Measurements from ENCODE around the gene AIFM3. TPM values are rescaled to one million over a fixed set of nuclear protein-coding genes. Genes with fewer than 3 reads are reported as not detected.
A peak's percentile ranks its signal among the peaks of the same experiment; 100 is the strongest.

AIFM3 gene
- total RNA-seq, 1 experiment from 2014 or later = not detected

DNA sequence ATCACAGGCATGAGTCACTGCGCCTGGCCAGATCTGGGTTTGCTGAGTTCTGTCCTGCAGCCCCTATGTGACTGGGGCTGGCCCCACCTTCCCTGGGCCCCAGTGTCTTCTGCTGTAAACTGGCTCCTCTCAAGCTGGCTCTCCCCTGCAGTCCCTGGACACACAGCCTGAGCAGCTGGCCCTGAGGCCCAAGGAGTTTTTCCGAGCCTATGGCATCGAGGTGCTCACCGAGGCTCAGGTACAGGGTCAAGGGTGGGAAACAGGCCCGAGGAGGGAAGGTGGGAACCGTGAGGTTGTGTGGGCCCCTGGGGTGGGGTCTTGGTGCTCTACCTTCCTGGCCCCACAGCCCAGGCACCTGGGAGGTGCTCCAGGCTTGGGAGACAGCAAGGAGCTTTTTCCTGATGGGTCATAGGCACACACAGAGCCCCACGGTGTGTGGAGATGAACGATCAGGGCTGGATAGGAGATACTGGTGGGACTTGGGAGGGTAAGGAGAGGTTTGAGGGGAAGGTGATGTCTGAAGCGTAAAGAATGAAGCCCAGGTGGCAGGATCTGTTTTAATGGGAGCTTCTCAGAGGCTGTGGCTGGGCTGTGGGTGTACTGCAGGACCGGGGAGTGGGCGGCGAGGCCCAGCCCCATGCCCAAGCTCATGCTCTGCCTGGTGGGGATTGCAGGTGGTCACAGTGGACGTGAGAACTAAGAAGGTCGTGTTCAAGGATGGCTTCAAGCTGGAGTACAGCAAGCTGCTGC is 8.7 kb downstream of the AIFM3 start:
- no peak for DNase-seq (ENCODE audit: low spot score)

DNA sequence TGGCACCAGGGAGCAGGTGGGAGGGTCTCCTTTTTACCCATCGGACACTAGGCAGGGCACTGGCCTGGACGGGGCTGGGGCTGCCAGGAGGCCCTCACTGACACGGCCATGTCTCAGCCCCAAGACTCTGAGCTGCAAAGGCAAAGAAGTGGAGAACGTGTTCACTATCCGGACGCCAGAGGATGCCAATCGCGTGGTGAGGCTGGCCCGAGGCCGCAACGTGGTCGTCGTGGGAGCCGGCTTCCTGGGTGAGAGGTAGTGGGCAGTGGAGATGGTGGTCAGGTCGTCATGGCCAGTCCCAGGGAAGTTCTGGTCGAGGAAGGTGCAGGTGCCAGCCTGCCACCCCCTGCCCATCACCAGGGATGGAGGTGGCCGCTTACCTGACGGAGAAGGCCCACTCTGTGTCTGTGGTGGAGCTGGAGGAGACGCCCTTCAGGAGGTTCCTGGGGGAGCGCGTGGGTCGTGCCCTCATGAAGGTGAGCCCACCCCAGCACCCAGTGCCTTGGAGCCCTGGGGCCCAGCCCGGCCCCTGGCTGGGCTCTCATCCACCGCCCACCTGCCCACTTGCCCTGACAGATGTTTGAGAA is 9.3 kb downstream of the AIFM3 start:
- DNase-seq (ENCODE audit: low spot score) = no peak

DNA sequence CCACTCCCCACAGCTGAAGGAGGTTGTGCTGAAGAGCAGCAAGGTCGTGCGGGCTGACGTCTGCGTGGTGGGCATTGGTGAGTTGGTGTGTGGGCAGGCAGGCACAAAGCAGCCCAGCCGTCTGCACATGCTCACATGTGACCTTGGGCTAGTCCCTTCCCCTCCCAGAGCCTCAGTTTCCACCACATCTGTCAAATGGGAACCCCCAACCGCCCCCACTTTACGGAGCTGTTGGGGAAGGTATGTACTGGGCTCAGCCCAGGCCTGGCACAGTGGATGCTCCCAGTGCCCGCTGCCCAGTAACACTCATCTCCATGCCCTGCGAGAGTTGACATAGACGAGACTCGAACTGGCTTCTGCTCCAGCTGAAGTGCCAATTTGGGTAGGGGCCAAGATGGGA is 10.0 kb downstream of the AIFM3 start:
- DNase-seq (ENCODE audit: low spot score) = no peak

DNA sequence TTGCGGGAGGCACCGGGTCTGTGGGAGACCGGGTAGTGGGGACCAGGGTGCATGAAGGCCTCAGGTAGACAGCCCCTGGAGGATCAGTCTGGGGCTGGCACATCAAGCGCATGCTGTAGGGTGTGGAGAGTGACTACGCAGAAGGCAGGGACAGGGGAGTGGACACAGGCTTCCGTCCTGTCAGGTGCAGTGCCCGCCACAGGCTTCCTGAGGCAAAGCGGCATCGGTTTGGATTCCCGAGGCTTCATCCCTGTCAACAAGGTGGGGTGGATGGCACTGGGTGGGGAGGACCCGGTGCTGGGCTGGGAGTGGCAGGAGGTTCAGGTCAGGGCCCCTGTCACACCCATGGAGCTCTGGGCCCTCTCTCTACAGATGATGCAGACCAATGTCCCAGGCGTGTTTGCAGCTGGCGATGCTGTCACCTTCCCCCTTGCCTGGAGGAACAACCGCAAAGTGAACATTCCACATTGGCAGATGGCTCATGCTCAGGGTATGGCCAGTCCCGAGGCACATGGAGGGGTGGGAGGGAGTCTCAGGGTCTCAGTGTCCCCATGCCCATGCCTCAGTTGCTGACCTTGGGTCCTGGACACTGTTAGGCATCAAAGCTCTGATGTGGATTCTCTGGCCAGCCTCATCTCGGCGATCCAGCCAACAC is 10.6 kb downstream of the AIFM3 start:
- no peak for DNase-seq (ENCODE audit: low spot score)

DNA sequence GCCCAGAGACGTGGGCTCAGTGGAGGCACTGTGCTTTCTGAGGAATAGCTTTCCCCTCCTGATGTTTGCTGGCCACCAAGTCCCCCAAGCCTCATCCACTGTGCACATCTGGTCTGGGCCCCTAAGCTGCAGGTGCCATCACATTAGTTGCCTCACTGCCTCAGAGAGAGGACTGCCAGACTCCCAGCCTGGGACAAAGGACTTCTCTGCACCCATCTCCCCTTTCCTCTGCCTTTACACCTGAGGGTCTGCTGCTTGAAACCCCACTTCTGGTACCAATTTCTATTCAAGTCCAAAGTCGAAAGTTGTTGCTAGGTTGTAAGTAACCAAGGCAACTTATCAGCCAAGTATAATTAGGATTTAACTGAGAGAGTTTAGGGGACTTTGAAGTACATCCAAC is 11.4 kb downstream of the AIFM3 start:
- DNase-seq (ENCODE audit: low spot score) = no peak

DNA sequence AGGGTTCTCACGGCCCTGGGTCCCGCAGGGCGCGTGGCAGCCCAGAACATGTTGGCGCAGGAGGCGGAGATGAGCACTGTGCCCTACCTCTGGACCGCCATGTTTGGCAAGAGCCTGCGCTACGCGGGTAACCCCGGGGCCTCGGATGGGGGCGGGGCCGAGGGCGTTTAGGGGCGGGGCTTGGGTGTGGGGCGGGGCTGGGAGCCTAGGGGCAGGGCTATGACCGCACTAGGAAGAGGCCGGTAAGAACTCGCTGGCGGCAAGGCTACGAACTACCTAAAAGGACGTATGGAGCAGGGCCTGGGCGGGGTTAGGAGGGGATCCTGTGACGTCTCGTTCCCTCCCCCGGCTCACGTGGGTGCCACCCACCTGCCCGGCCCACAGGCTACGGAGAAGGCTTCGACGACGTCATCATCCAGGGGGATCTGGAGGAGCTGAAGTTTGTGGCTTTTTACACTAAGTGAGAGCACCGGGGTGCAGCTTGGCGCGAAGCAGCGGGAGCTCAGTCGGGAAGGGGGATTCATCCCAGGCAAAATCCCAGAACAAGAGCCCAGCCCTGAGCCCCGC is 12.3 kb downstream of the AIFM3 start:
- DNase-seq (ENCODE audit: low spot score) = no peak

DNA sequence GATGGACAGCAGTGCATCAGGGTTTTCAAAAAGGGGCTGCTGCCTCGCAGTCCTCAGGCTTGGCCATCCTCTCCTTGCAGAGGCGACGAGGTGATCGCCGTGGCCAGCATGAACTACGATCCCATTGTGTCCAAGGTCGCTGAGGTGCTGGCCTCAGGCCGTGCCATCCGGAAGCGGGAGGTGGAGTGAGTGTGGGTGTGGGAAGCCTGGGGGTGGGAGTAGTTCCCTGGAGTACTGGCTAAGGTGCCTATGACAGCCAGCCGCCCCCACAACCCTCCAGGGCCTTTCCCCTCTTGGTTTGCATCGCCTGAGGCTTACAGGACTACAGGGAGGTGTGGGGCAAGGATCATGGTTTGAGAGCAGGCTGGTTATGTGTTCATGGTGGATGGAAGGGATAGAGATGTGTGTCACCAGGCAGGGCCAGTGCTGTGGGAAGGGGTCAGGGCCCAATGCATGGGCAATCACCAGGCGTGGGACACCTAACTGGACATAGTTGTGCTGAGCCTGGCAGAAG is 12.9 kb downstream of the AIFM3 start:
- DNase-seq (ENCODE audit: low spot score) = no peak

DNA sequence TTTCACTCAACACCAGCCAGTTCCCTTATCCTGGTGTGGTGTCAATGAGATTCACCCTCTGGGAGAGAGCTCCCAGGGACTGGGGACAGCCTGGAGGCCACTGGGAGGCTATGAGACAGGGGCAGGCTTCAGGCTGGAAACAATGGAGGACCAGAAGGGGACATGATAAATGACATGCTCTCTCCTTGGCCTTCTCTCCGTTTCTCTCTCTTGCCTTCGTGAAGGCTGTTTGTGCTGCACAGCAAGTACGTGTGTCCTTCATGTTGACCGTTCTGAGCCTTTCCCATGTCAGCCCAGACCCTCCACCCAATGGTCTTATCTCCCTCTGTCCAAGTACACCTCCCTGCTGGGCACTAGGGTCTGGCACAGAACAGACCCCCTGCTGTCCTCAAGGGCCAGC is 13.5 kb downstream of the AIFM3 start:
- no peak for DNase-seq (ENCODE audit: low spot score)

DNA sequence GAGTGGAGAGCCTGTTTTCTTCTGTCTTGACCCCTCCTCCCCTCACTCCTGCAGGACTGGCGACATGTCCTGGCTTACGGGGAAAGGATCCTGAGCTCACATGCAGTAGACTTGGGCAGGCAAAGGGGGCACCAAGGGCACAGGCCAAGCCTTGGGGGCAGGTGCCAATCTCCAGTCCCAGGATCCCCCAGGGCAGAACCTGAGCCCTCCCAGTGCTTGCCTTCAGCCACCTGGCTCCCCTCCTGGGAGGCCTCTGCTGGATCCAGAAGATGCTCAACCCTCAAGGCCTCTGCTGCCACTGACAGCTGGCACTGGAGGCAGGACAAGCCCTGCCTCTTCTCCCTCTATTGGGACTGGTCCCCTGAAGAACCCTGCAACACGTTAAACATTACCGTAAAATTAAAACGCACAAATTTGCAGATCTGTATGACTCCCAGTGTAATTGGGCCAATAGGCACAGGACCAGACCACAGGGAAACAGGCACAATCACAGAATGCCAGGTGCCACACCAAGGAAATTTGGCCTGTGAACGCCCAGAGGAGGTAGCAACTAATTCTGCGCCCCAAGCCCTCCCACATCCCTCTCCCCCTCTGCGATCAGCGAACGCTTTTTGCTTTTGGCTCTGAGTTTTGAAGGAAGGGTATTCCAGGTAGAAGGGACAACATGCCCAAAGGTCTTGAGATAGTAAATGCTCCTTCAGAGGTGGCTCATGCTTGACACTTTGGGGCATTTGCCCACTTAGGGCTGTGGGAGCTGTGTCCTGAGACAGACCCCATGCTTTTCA is 14.1 kb downstream of the AIFM3 start:
- no peak for DNase-seq (ENCODE audit: low spot score)

DNA sequence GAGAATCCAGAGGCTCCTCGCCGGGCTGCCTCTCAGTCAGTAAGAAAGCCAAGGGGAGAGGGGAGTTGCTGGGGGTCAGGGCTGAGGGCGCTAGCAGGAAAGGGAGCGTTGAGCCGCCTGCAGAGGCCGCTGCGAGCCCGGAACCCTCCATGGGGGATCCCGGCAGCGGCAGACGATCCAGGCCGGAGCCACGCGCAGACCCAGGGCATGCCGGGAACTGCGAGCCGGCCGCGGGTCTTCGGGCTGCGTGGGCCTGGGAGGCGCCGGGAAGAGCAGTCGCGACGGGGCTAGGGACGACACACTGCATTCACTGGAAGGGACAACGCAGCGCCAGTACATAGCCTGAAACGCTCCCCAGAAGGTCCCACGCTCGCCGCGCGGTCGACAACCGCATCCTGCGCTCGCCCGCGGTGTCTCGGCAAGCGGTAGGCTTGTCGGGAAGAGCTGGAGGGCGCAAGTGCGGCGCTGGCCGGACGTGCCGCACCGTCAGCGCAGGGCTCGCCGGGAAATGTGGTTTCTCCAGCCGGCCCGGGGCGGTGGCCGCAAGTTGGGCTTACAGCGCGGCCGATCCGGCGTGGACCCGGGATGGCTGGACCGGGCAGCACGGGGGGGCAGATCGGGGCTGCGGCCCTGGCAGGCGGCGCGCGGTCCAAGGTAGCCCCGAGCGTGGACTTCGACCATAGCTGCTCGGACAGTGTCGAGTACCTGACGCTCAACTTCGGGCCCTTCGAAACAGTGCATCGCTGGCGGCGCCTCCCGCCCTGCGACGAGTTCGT is 14.9 kb downstream of the AIFM3 start, which contains the start of gene LZTR1:
Gene LZTR1, plus strand, starts transcription at position 511 of the 776 bp plus-strand sequence. Its CDS starts 75 bp downstream, at position 586.
- peak; percentile 53 for DNase-seq (ENCODE audit: low spot score)

DNA sequence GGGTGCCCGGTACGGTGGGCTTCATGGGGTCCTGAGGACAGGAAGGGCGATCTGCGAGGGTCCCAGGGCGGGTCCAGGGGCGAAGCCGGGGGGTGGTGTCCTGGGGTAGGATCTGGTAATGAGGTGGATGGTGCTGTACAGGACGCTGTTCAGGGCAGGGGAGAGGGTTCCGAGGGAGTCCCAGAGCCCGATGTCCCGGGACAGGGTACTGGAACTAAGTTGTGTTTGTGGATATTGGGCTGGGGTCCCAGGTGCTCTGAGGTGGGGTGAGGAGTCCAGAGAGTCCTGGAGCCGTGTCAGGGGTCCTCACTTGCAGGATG is 15.5 kb downstream of the AIFM3 start:
- no peak for DNase-seq (ENCODE audit: low spot score)

DNA sequence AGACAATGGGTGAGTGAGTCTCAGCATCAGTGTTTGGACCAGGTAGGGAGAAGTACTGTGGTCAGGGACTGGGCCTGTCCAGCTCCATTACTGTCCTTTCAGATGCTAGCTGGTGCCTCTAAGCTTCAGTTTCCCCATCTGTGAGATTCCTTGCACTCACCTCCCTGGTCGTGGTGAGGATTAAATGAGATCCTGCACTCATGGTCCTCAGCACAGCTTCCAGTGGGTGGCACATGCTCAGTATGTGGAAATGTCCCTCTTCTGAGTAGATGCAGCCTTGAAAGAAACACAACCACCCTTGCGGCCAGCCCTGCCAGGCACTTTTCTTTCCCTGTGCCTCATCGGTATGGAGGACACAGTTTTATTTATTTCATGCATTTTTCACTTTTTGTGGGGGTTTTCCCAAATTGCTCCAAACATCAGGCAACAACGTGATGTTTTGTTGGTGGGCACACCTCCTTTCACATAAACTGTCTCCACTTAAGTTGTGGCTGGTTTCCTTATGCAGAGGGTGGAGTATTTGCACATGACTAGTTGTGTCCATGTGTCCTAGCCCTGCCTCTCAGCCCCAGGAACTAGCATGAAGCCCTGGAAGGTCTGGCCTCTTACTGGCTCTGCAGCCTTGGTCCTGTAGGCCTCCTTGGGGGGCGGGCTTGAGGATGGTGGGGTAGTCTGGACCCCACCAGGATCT is 16.2 kb downstream of the AIFM3 start:
- DNase-seq (ENCODE audit: low spot score) = no peak

DNA sequence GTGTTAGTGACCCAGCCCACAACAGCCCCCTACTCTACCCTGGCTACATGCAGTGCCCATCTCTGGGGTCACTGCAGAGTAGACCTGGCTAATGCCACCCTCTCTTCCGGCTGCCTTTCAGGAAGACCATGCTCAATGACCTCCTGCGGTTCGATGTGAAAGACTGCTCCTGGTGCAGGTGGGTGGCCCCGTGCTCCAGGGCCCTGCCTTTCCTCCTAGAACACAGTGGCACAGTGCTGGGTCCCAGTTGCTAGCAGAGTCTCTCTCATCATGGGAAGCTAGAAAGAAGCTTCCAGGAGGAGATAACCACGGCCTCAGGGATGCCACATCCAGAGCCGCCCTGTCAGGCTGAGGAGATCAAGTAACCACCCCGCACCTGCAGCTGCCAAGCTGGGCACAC is 18.7 kb downstream of the AIFM3 start:
- no peak for DNase-seq (ENCODE audit: low spot score)

DNA sequence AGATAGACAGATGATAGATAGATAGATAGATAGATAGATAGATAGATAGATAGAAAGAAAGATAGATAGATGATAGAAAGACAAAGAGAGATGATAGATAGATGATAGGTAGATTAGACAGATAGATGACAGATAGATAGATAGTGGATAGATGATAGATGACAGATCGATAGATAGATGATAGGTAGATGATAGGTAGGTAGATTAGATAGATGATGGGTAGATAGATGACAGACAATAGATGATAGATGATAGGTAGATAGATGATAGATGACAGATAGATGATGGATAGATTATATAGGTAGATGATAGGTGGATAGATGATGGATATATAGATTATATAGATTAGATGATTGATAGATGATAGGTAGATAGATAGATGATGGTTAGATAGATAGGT is 19.3 kb downstream of the AIFM3 start:
- no peak for DNase-seq (ENCODE audit: low spot score)

DNA sequence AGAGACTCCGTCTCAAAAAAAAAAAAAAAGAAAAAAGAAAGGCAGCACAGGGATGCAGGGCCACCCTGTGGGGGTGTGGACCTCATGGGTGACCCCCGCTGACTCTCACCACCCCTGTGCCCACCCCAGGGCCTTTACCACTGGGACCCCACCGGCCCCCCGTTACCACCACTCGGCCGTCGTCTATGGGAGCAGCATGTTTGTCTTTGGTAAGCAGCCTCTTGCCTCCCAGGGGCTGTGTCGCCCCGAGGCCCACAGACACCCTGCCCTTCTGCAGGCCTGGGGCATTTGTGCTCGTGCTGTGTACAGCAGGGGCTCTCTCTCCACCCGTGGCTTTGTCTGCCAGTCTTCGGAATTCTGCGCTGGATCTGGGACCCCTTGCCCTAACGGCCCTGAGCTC is 20.3 kb downstream of the AIFM3 start:
- DNase-seq (ENCODE audit: low spot score) = no peak

DNA sequence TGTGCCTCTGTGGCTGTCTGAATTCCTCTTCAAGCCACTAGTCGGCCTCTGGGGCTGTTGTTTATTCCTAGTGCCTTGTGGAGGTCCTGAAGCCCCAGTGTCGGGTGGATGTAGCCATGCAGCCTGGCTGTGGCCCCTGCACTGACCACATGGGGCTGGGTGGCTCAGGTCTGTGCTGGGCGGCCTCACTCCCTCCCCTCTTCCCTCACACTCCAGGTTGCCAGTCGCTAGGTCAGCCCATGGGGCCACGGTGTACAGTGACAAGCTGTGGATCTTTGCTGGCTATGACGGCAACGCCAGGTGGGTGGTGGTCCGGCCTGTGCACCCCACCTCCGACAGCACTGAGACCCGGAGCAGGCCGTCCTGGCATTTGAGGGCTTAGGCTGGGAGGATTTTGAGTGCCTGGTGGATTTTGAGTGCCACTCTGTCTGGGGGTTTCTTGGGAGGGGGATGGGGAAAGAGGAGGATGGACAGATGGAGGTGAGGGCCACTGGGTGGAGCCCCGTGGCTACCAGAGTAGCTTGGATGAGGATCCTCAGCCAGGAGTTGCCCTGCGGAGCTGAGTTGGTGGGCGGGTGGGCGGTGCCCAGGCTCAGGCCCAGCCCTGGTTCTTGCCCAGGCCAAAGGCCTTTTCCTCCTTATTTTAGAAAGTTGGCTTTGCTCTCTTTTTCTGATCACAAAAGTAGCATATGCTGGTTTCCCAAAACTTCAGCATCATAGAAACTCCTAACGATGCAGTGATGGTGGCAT is 21.7 kb downstream of the AIFM3 start:
- DNase-seq (ENCODE audit: low spot score) = no peak

DNA sequence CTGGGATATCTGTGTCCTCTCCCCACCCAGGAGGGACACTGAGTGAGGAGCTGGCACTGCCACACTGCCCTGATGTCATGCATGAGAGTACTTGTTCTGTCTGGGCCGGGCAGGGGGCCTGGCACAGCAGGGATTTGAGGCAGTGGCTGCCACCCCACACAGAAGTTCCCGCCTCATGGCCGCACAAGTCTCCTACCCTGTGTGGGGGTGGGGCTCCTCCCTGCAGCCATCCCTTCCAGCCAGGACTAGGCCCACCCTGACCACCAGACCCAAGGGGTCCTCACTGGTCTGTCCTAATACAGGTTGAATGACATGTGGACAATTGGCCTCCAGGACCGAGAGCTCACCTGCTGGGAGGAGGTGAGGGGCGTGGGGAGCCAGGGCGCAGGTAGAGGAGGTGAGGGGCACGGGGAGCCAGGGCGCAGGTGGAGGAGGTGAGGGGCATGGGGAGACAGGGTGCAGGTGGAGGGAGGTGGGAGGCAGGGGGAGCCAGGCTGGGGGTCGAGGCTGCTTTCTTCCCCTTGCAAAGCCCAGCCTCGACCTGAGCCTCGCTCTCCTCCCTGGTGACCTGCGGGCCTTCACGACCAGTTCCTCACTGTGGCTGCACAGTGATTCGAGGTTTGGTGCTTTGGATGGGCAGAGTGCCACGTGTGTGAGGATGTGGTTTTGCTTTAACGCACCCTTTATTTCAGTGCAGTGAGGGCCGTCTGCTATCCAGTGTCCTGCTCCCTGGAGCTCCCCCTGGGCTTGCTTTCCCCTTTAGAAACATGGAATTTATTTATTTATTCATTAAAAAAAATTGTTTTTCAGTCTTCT is 22.5 kb downstream of the AIFM3 start:
- DNase-seq (ENCODE audit: low spot score) = no peak

DNA sequence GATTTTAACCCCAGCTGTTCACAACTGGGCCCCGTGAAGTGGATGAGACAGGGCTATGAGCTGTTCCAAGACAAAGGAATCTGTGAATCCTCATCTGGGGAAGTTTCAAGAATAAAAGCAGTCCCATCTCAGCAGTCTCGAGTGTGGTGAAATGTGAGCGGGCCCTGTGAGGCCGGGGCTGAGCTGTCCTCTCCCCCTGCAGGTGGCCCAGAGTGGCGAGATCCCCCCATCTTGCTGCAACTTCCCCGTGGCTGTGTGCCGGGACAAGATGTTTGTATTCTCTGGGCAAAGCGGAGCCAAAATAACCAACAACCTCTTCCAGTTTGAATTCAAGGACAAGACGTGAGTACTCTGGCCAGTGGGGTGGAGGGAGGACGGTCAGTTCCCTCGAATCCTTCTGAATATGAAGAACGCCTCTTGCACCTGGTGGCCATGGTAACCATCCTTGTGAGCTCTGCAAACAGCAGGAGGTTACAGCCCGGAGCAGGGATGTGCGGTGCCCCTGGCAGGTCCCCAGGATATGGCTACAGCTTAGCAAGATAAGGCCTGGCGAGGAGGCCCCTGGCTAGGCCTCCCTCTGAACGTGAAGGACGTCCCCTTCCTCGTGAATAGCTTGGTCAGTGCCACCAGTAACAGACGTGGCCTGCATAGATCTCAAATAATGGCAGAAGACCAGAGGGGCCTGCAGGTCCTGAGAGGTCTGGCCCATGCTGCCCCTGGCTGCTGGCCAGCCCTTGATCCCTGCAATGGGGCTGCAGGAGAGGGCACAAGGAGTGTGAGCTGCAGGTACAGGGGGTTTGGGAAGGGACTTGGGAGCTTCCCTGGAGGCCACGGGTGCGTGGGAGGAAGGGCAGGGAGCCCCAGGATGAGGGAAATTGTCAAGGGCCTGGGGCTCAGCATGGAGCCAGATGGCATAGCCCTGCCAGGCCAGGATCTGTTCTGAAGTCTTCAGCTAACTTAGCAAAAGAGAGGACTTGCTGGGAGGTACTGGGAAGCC is 23.4 kb downstream of the AIFM3 start:
- no peak for DNase-seq (ENCODE audit: low spot score)
